Choroid plexus epithelial cell (primary cell): ENCODE results near the gene PHLDA3.

Experiments
- DNase-seq: peaks from one replicate; pipeline ENCODE4 v3.0.0-alpha.2; 2010; ENCODE audit warnings: low read depth
- H3K4me3 ChIP-seq: 2 replicates; pipeline ENCODE4 v1.5.1; 2011; ENCODE audit warnings: low read depth, mild to moderate bottlenecking, control low read depth, low read length, moderate library complexity
- CTCF ChIP-seq: conservative IDR thresholded peaks from 2 replicates; pipeline ENCODE4 v1.5.1; 2011; ENCODE audit warnings: low read depth, mild to moderate bottlenecking, control low read depth, inconsistent platforms, low read length, moderate library complexity

Gene PHLDA3

GRCh38 chr1:201433609-201434008 is 35.4 kb downstream of the PHLDA3 start:
- no peak for DNase-seq
- H3K4me3 ChIP-seq, result no peak overlapping the region
- no peak for TF ChIP-seq CTCF

GRCh38 chr1:201430776-201431175 is 38.2 kb downstream of the PHLDA3 start:
- no peak overlapping the region for H3K4me3 ChIP-seq
- DNase-seq, result no peak
- no peak for TF ChIP-seq CTCF

GRCh38 chr1:201429736-201430501 is 39.1 kb downstream of the PHLDA3 start:
- no peak for DNase-seq
- no peak for TF ChIP-seq CTCF
- H3K4me3 ChIP-seq, result no peak overlapping the region

- H3K4me3 ChIP-seq, result no peak overlapping the region
- no peak for DNase-seq
- TF ChIP-seq CTCF, result no peak
Observed at GRCh38 chr1:201427963-201428362, 41.0 kb downstream of the PHLDA3 start.

GRCh38 chr1:201426479-201427310 is 42.3 kb downstream of the PHLDA3 start:
- no peak overlapping the region for H3K4me3 ChIP-seq
- TF ChIP-seq CTCF, result no peak

GRCh38 chr1:201424146-201424545 is 44.8 kb downstream of the PHLDA3 start:
- DNase-seq, result no peak
- no peak for TF ChIP-seq CTCF
- no peak overlapping the region for H3K4me3 ChIP-seq

More at GRCh38 chr1:201426479-201427310, 42.3 kb downstream of the PHLDA3 start:
- DNase-seq, result no peak
